ENCODE data around the gene PDGFC. TPM values are rescaled to one million over a fixed set of nuclear protein-coding genes. Genes with fewer than 3 reads are reported as not detected.
A peak's percentile ranks its signal among the peaks of the same experiment; 100 is the strongest.

PDGFC gene
- total RNA-seq, 1 donor from 2014 or later, result 31.3 TPM

GRCh38 chr4:156766846-156767245 is 204.8 kb downstream of the PDGFC start:
- H3K27me3 ChIP-seq, result no peaks in the 10 kb centered on the region
- ATAC-seq, result no peak
- intact Hi-C loops (cut with DNase I), result no loop called here

GRCh38 chr4:156765277-156765676 is 206.3 kb downstream of the PDGFC start:
- Histone ChIP-seq H3K27ac (no peak overlapping the region), H3K9me3 (no peaks in the 10 kb centered on the region), H3K4me1 (peaks cover 6% of the 10 kb centered on the region), H3K36me3 (no peaks in the 10 kb centered on the region), H3K4me3 (no peak overlapping the region), H3K27me3 (no peaks in the 10 kb centered on the region)
- DNase-seq, result no peak
- no peak for TF ChIP-seq CTCF (IDR thresholded peaks at IDR 0.05)
- intact Hi-C loops (cut with DNase I), result no loop called here
- no peak for ATAC-seq

More at GRCh38 chr4:156766846-156767245, 204.8 kb downstream of the PDGFC start:
- Histone ChIP-seq H3K4me1 (peaks cover 15% of the 10 kb centered on the region), H3K9me3 (no peaks in the 10 kb centered on the region), H3K36me3 (no peaks in the 10 kb centered on the region), H3K4me3 (no peak overlapping the region), H3K27ac (no peak overlapping the region)
- TF ChIP-seq CTCF (IDR thresholded peaks at IDR 0.05), result no peak
- DNase-seq, result no peak

- no peak overlapping the region for H3K4me3 ChIP-seq
- ATAC-seq, result no peak
- TF ChIP-seq CTCF (IDR thresholded peaks at IDR 0.05), result no peak
- no peaks in the 10 kb centered on the region for H3K9me3 ChIP-seq
- peaks cover 6% of the 10 kb centered on the region for H3K4me1 ChIP-seq
- DNase-seq, result no peak
- no peaks in the 10 kb centered on the region for H3K36me3 ChIP-seq
- H3K27me3 ChIP-seq, result no peaks in the 10 kb centered on the region
- intact Hi-C loops (cut with DNase I), result no loop called here
- H3K27ac ChIP-seq, result no peak overlapping the region
Observed at GRCh38 chr4:156764846-156765245, 206.8 kb downstream of the PDGFC start.

GRCh38 chr4:156764145-156764544 is 207.5 kb downstream of the PDGFC start:
- intact Hi-C loops (cut with DNase I), result no loop called here
- no peak for DNase-seq
- no peaks in the 10 kb centered on the region for H3K27me3 ChIP-seq
- H3K4me1 ChIP-seq, result peaks cover 6% of the 10 kb centered on the region
- no peak for TF ChIP-seq CTCF (IDR thresholded peaks at IDR 0.05)
- no peak overlapping the region for H3K27ac ChIP-seq
- no peaks in the 10 kb centered on the region for H3K36me3 ChIP-seq
- H3K4me3 ChIP-seq, result no peak overlapping the region
- no peak for ATAC-seq
- no peaks in the 10 kb centered on the region for H3K9me3 ChIP-seq

- no peak for TF ChIP-seq CTCF (IDR thresholded peaks at IDR 0.05)
- peaks cover 6% of the 10 kb centered on the region for H3K4me1 ChIP-seq
- H3K27me3 ChIP-seq, result no peaks in the 10 kb centered on the region
- H3K4me3 ChIP-seq, result no peak overlapping the region
- DNase-seq (no peak), ATAC-seq (peak; percentile 42)
- H3K27ac ChIP-seq, result no peak overlapping the region
- intact Hi-C loops (cut with DNase I), result no loop called here
- H3K36me3 ChIP-seq, result no peaks in the 10 kb centered on the region
- no peaks in the 10 kb centered on the region for H3K9me3 ChIP-seq
Observed at GRCh38 chr4:156763511-156763910, 208.1 kb downstream of the PDGFC start.

- Histone ChIP-seq H3K36me3 (no peaks in the 10 kb centered on the region), H3K4me3 (no peak overlapping the region), H3K4me1 (peaks cover 6% of the 10 kb centered on the region), H3K27ac (no peak overlapping the region), H3K27me3 (no peaks in the 10 kb centered on the region), H3K9me3 (no peaks in the 10 kb centered on the region)
- no peak for DNase-seq
- peak; percentile 16 for ATAC-seq
- intact Hi-C loops (cut with DNase I), result no loop called here
- no peak for TF ChIP-seq CTCF (IDR thresholded peaks at IDR 0.05)
Observed at GRCh38 chr4:156762851-156763250, 208.7 kb downstream of the PDGFC start.
